A549 (cell line): ENCODE results near the gene GNAL. TPM values are rescaled to one million over a fixed set of nuclear protein-coding genes. Genes with fewer than 3 reads are reported as not detected.
"Not testable (repeated sequence)": the region's sequence is repeated elsewhere in the genome, so short reads cannot be mapped to it uniquely, and the experiment has no call there.

Source experiments
- ATAC-seq, 2 experiments: fragments of 200-7000 bp in 1 of 2; fragments of >200 bp in 1 of 2; cut with Nextera tagmentation in 1 of 2; cut with Tn5 transposase in 1 of 2; 3 replicates each; pipeline versions ENCODE4 v1.8.0 to v1.9.1; 2018 to 2020; ENCODE audit warnings: mild to moderate bottlenecking in 1 of 2, moderate library complexity in 1 of 2
- CTCF ChIA-PET: fragments of 300-600 bp; sonication (Branson Sonifier 250); formaldehyde crosslinking; extraction: SDS; loops from one replicate; lab custom pipeline; 2021; ENCODE audit warnings: antibody characterized with exemption, inconsistent platforms; lab: Yijun Ruan, JAX
- POLR2A ChIA-PET: fragments of 350-600 bp; formaldehyde crosslinking; extraction: SDS; loops from one replicate; lab custom pipeline; 2021; ENCODE audit warnings: antibody characterized with exemption, inconsistent platforms; lab: Yijun Ruan, JAX
- DNase-seq, 2 experiments: peaks; one replicate each; pipeline versions ENCODE4 v3.0.0 to v3.0.0-alpha.2; 2011 to 2016; ENCODE audit warnings: low read depth in 1 of 2, low spot score in 1 of 2
- FAIRE-seq: peaks from 2 replicates; lab custom pipeline; 2011; peaks lifted over from hg19 to GRCh38; lab: Jason Lieb, UNC
- H3K27ac ChIP-seq, 2 experiments: fragments of >200 bp; sonication (Bioruptor Twin); formaldehyde crosslinking; 3 replicates each; pipeline ENCODE4 v1.5.1; 2016 to 2017
- H3K4me1 ChIP-seq: fragments of >200 bp; sonication (Bioruptor Twin); formaldehyde crosslinking; 3 replicates; pipeline ENCODE4 v1.6.1; 2016
- H3K4me2 ChIP-seq: fragments of >200 bp; sonication (Bioruptor Twin); formaldehyde crosslinking; 3 replicates; pipeline ENCODE4 v1.6.1; 2016
- H3K4me3 ChIP-seq: fragments of >200 bp; sonication (Bioruptor Twin); formaldehyde crosslinking; 3 replicates; pipeline ENCODE4 v1.5.1; 2016
- H3K9me3 ChIP-seq: fragments of >200 bp; sonication (Bioruptor Twin); formaldehyde crosslinking; 3 replicates; pipeline ENCODE4 v1.6.1; 2016
- ATOH8 ChIP-seq: fragments of 250-450 bp; sonication (Bioruptor Pico); IDR thresholded peaks from 2 replicates; pipeline ENCODE4 v1.5.0; 2020; ENCODE audit warnings: low read depth, mild to moderate bottlenecking, moderate library complexity
- CBX2 ChIP-seq: fragments of 200-600 bp; sonication (generic); IDR thresholded peaks from 2 replicates; pipeline ENCODE4 v1.6.1; 2016; ENCODE audit warnings: low read depth, mild to moderate bottlenecking, borderline replicate concordance
- CEBPB ChIP-seq, 2 experiments: fragments of >200 bp in 1 of 2; sonication (Bioruptor Twin) in 1 of 2; formaldehyde crosslinking in 1 of 2; IDR thresholded peaks; 2 replicates each; pipeline ENCODE4 v1.6.1; 2012 to 2016
- CHD2 ChIP-seq: fragments of 150-350 bp; IDR thresholded peaks from 2 replicates; pipeline ENCODE4 v1.6.1; 2014; ENCODE audit warnings: low read length; ENCODE audit not compliant: partially characterized antibody
- E2F6 ChIP-seq: IDR thresholded peaks from 2 replicates; pipeline ENCODE4 v1.6.1; 2012; ENCODE audit warnings: low read depth, borderline replicate concordance
- EHMT2 ChIP-seq: fragments of 200-600 bp; sonication (generic); IDR thresholded peaks from 2 replicates; pipeline ENCODE4 v1.6.1; 2016; ENCODE audit warnings: antibody characterized with exemption, low read depth, mild to moderate bottlenecking, moderate library complexity
- FOXS1 ChIP-seq: fragments of 250-450 bp; sonication (Bioruptor Pico); IDR thresholded peaks from 2 replicates; pipeline ENCODE4 v1.5.0; 2020; ENCODE audit warnings: mild to moderate bottlenecking, moderate library complexity
- HOXA7 ChIP-seq: fragments of 250-450 bp; sonication (Bioruptor Pico); IDR thresholded peaks from 2 replicates; pipeline ENCODE4 v1.5.0; 2020; ENCODE audit warnings: mild to moderate bottlenecking, moderate library complexity
- HOXB5 ChIP-seq: fragments of 250-450 bp; sonication (Bioruptor Pico); IDR thresholded peaks from 2 replicates; pipeline ENCODE4 v1.5.0; 2020; ENCODE audit warnings: mild to moderate bottlenecking, moderate library complexity
- JUN ChIP-seq, 2 experiments: fragments of >200 bp; sonication (Bioruptor Twin); formaldehyde crosslinking; IDR thresholded peaks; 2 replicates in 1 of 2; 3 replicates in 1 of 2; pipeline ENCODE4 v1.6.1; 2016 to 2017
- MAX ChIP-seq: IDR thresholded peaks from 2 replicates; pipeline ENCODE4 v1.6.1; 2012
- NFE2L2 ChIP-seq: fragments of 150-350 bp; conservative IDR thresholded peaks from 2 replicates; pipeline ENCODE4 v1.6.1; 2014; ENCODE audit warnings: low read length
- NPAS2 ChIP-seq: fragments of 250-450 bp; sonication (Bioruptor Pico); IDR thresholded peaks from 2 replicates; pipeline ENCODE4 v1.8.0; 2022; ENCODE audit warnings: mild to moderate bottlenecking, moderate library complexity, borderline replicate concordance
- PBX3 ChIP-seq: IDR thresholded peaks from 2 replicates; pipeline ENCODE4 v1.6.1; 2012
- POLR2A ChIP-seq: IDR thresholded peaks from 2 replicates; pipeline ENCODE4 v1.6.1; 2012; ENCODE audit warnings: mild to moderate bottlenecking, low read length
- POLR2AphosphoS2 ChIP-seq: conservative IDR thresholded peaks from 2 replicates; pipeline ENCODE4 v1.6.1; 2012; ENCODE audit warnings: low read length, improper control_type of control experiment, inconsistent platforms
- REST ChIP-seq: fragments of 200-600 bp; sonication (generic); IDR thresholded peaks from 2 replicates; pipeline ENCODE4 v1.6.1; 2016; ENCODE audit warnings: antibody characterized with exemption, mild to moderate bottlenecking, moderate library complexity
- RFX5 ChIP-seq: fragments of 450-650 bp; IDR thresholded peaks from 2 replicates; pipeline ENCODE4 v1.7.1; 2014; ENCODE audit warnings: antibody characterized with exemption, mild to moderate bottlenecking, moderate library complexity
- RNF2 ChIP-seq: fragments of 200-600 bp; sonication (generic); IDR thresholded peaks from 2 replicates; pipeline ENCODE4 v1.6.1; 2016; ENCODE audit warnings: low read depth, mild to moderate bottlenecking, antibody characterized with exemption, moderate library complexity, borderline replicate concordance
- SREBF2 ChIP-seq: fragments of 450-650 bp; IDR thresholded peaks from 2 replicates; pipeline ENCODE4 v1.6.1; 2014; ENCODE audit warnings: mild to moderate bottlenecking, moderate library complexity
- TFCP2L1 ChIP-seq: fragments of 250-450 bp; sonication (Bioruptor Pico); IDR thresholded peaks from 2 replicates; pipeline ENCODE4 v1.5.0; 2021; ENCODE audit warnings: mild to moderate bottlenecking
- USF2 ChIP-seq: fragments of 450-650 bp; IDR thresholded peaks from 2 replicates; pipeline ENCODE4 v1.6.1; 2014; ENCODE audit warnings: antibody characterized with exemption
- ZC3H11A ChIP-seq: fragments of 450-650 bp; IDR thresholded peaks from 2 replicates; pipeline ENCODE4 v1.6.1; 2014; ENCODE audit warnings: antibody characterized with exemption, mild to moderate bottlenecking
- WGBS: methylation state at CpG from one replicate; pipeline ENCODE4 v1.1.6; 2017; ENCODE audit errors: missing lambda C conversion rate; 5-methylcytosine and 5-hydroxymethylcytosine counted together
- polyA plus RNA-seq, 4 experiments: library from polyadenylated mRNA; depleted of rRNA in 3 of 4; stranded (reverse); fragments of >200 nt; fragmentation: RNase III in 1 of 4; extraction: RNeasy Plus Mini Kit Qiagen cat#74134 plus additional on column Dnase treatment in 1 of 4; gene quantifications; 2 replicates in 3 of 4; 3 replicates in 1 of 4; pipeline ENCODE4 v1.2.3, GENCODE V29; 2011 to 2017

The GNAL gene
- polyA plus RNA-seq, 2 of the 4 experiments (the other 2 are of a cell fraction), result 5.1 to 12.9 TPM

GRCh38 chr18:11851806-11852337 is 162.8 kb downstream of the GNAL start:
- POLR2A ChIA-PET, result no interaction called here
- WGBS, result 0% methylated on average over 16 of the region's 23 CpGs
- peak in 1 of 2 experiments; percentile 52 for DNase-seq

GRCh38 chr18:11854554-11854953 is 165.5 kb downstream of the GNAL start:
- H3K4me3 ChIP-seq, ATAC-seq, POLR2A ChIA-PET, DNase-seq, FAIRE-seq, H3K9me3 ChIP-seq: not testable (repeated sequence)
- peaks cover 38% of the 10 kb centered on the region for H3K4me1 ChIP-seq
- H3K27ac ChIP-seq, result peak overlapping the region; percentile 98 to 99
- WGBS, result 92% methylated on average over 6 of the region's 6 CpGs
- CTCF ChIA-PET, result interaction anchor here (1.2 to 1.5 kb wide), 2 partner anchors 83 to 118 kb away, joined by 3 read pairs; no protein-coding TSS in a partner anchor
- H3K4me2 ChIP-seq, result peak overlapping the region; percentile 75
- 0 out of 4 replicates have a peak, but pooled peaks of 1 of the 2 experiments have one; percentile 17 for TF ChIP-seq CEBPB (IDR thresholded peaks at IDR 0.05)

More at GRCh38 chr18:11851806-11852337, 162.8 kb downstream of the GNAL start:
- CTCF ChIA-PET, result no interaction called here
- TF ChIP-seq POLR2AphosphoS2, result 0 out of 2 replicates have a peak, but pooled peaks have one; percentile 9
- no peak for TF ChIP-seq NPAS2 (CRISPR knock-in tag)
- peak overlapping the region; percentile 78 for H3K4me3 ChIP-seq
- FAIRE-seq, result no peak
- ATAC-seq, result peak; percentile 32 to 40
- peak overlapping the region; percentile 91 to 99 for H3K27ac ChIP-seq
- peak overlapping the region; percentile 75 for H3K4me2 ChIP-seq
- peaks cover 62% of the 10 kb centered on the region for H3K4me1 ChIP-seq
- H3K9me3 ChIP-seq, result no peaks in the 10 kb centered on the region

GRCh38 chr18:11857177-11857887 is 168.3 kb downstream of the GNAL start:
- Histone ChIP-seq H3K9me3 (no peaks in the 10 kb centered on the region), H3K27ac (peak overlapping the region; percentile 98 to 99), H3K4me3 (peak overlapping the region; percentile 54), H3K4me2 (peak overlapping the region; percentile 75), H3K4me1 (peaks cover 53% of the 10 kb centered on the region)
- WGBS, result 0% methylated on average over 11 of the region's 11 CpGs
- POLR2A ChIA-PET, result interaction anchor here (1.2 kb wide), 1 partner anchor 123 kb away, joined by 5 read pairs; no protein-coding TSS in a partner anchor
- ATAC-seq (peak; percentile 87 to 91), DNase-seq (peak; percentile 90 to 99), FAIRE-seq (peak; percentile 91)
- CTCF ChIA-PET, result no interaction called here
- peak; percentile 89 for TF ChIP-seq NFE2L2
- TF ChIP-seq JUN (IDR thresholded peaks at IDR 0.05), result peak; percentile 93 to 94
- peak; percentile 75; the same call in 1 of the 2 replicates for TF ChIP-seq HOXB5
- TF ChIP-seq E2F6, result 0 out of 2 replicates have a peak, but pooled peaks have one; percentile 42
- peak; percentile 92 for TF ChIP-seq PBX3
- TF ChIP-seq REST, result no peak
- no peak for TF ChIP-seq TFCP2L1 (CRISPR knock-in tag)
- no peak for TF ChIP-seq EHMT2
- TF ChIP-seq RNF2, result no peak
- no peak for TF ChIP-seq CBX2
- TF ChIP-seq MAX, result peak; percentile 84; the same call in 1 of the 2 replicates
- TF ChIP-seq POLR2A, result peak; percentile 33; the same call in 1 of the 2 replicates
- no peak for TF ChIP-seq ZC3H11A
- no peak for TF ChIP-seq CHD2
- TF ChIP-seq ATOH8 (CRISPR knock-in tag), result no peak
- no peak for TF ChIP-seq RFX5
- TF ChIP-seq HOXA7, result peak; percentile 15
- peak; percentile 86 for TF ChIP-seq USF2
- no peak for TF ChIP-seq SREBF2
- TF ChIP-seq FOXS1 (CRISPR knock-in tag), result no peak
